ENCODE data around the gene TYW1. TPM values are rescaled to one million over a fixed set of nuclear protein-coding genes. Genes with fewer than 3 reads are reported as not detected.

TYW1 gene
- total and polyA plus RNA-seq, 2 of the 8 experiments (the other 6 are each of a cell fraction or from before 2014, with no cell fraction given) = 8.8 to 16.2 TPM

DNA sequence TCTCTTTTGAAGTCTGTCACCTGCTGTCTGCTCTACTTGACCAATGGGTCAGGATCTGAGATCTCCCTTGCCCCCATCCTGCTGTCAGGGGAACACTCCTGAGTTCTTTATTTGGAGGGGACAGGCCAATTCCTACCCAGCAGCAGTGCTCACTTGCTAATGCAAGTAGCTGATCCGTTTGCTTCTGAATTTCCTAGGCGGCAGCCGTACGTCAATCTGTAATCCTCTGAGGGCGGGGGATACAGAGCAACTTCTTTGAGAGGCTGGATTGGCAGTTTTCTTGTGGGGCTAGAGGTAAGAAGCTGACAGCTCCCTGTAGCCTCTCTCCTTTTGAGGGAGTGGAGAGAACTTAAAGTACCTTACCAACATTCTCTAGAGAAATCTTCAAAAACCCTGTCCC is 36.6 kb downstream of the TYW1 start (continued):
- TF ChIP-seq, protein P1, sequence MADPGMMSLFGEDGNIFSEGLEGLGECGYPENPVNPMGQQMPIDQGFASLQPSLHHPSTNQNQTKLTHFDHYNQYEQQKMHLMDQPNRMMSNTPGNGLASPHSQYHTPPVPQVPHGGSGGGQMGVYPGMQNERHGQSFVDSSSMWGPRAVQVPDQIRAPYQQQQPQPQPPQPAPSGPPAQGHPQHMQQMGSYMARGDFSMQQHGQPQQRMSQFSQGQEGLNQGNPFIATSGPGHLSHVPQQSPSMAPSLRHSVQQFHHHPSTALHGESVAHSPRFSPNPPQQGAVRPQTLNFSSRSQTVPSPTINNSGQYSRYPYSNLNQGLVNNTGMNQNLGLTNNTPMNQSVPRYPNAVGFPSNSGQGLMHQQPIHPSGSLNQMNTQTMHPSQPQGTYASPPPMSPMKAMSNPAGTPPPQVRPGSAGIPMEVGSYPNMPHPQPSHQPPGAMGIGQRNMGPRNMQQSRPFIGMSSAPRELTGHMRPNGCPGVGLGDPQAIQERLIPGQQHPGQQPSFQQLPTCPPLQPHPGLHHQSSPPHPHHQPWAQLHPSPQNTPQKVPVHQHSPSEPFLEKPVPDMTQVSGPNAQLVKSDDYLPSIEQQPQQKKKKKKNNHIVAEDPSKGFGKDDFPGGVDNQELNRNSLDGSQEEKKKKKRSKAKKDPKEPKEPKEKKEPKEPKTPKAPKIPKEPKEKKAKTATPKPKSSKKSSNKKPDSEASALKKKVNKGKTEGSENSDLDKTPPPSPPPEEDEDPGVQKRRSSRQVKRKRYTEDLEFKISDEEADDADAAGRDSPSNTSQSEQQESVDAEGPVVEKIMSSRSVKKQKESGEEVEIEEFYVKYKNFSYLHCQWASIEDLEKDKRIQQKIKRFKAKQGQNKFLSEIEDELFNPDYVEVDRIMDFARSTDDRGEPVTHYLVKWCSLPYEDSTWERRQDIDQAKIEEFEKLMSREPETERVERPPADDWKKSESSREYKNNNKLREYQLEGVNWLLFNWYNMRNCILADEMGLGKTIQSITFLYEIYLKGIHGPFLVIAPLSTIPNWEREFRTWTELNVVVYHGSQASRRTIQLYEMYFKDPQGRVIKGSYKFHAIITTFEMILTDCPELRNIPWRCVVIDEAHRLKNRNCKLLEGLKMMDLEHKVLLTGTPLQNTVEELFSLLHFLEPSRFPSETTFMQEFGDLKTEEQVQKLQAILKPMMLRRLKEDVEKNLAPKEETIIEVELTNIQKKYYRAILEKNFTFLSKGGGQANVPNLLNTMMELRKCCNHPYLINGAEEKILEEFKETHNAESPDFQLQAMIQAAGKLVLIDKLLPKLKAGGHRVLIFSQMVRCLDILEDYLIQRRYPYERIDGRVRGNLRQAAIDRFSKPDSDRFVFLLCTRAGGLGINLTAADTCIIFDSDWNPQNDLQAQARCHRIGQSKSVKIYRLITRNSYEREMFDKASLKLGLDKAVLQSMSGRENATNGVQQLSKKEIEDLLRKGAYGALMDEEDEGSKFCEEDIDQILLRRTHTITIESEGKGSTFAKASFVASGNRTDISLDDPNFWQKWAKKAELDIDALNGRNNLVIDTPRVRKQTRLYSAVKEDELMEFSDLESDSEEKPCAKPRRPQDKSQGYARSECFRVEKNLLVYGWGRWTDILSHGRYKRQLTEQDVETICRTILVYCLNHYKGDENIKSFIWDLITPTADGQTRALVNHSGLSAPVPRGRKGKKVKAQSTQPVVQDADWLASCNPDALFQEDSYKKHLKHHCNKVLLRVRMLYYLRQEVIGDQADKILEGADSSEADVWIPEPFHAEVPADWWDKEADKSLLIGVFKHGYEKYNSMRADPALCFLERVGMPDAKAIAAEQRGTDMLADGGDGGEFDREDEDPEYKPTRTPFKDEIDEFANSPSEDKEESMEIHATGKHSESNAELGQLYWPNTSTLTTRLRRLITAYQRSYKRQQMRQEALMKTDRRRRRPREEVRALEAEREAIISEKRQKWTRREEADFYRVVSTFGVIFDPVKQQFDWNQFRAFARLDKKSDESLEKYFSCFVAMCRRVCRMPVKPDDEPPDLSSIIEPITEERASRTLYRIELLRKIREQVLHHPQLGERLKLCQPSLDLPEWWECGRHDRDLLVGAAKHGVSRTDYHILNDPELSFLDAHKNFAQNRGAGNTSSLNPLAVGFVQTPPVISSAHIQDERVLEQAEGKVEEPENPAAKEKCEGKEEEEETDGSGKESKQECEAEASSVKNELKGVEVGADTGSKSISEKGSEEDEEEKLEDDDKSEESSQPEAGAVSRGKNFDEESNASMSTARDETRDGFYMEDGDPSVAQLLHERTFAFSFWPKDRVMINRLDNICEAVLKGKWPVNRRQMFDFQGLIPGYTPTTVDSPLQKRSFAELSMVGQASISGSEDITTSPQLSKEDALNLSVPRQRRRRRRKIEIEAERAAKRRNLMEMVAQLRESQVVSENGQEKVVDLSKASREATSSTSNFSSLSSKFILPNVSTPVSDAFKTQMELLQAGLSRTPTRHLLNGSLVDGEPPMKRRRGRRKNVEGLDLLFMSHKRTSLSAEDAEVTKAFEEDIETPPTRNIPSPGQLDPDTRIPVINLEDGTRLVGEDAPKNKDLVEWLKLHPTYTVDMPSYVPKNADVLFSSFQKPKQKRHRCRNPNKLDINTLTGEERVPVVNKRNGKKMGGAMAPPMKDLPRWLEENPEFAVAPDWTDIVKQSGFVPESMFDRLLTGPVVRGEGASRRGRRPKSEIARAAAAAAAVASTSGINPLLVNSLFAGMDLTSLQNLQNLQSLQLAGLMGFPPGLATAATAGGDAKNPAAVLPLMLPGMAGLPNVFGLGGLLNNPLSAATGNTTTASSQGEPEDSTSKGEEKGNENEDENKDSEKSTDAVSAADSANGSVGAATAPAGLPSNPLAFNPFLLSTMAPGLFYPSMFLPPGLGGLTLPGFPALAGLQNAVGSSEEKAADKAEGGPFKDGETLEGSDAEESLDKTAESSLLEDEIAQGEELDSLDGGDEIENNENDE (IDR thresholded peaks at IDR 0.05; ENCODE audit: insufficient replicate concordance, low read length) = no peak
- TF ChIP-seq, protein P2, sequence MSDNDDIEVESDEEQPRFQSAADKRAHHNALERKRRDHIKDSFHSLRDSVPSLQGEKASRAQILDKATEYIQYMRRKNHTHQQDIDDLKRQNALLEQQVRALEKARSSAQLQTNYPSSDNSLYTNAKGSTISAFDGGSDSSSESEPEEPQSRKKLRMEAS (IDR thresholded peaks at IDR 0.05) = no peak
- no peak for TF ChIP-seq SP1 (IDR thresholded peaks at IDR 0.05; ENCODE audit: low read depth, low read length)
- no peak for TF ChIP-seq CHD1 (IDR thresholded peaks at IDR 0.05; ENCODE audit: low read depth, low read length)
- TF ChIP-seq TAF1 (IDR thresholded peaks at IDR 0.05; ENCODE audit: low read depth, low read length) = no peak
- TF ChIP-seq CBX5 (IDR thresholded peaks at IDR 0.05; ENCODE audit: low read depth, low read length) = no peak

Measured in H1 (cell line).